GM19438 (cell line): ENCODE measurements around the gene FOXK2.

ENCODE experiments used
- ATAC-seq: cut with Tn5 transposase; IDR thresholded peaks from one replicate; pipeline ENCODE4 v1.9.1; 2021; ENCODE audit warnings: low read depth; ENCODE audit not compliant: unreplicated experiment

Gene FOXK2

GRCh38 chr17:82630212-82630611 lies 110.7 kb downstream of the FOXK2 start:
- no peak for ATAC-seq

GRCh38 chr17:82631544-82631943 lies 112.0 kb downstream of the FOXK2 start:
- ATAC-seq: no peak

- ATAC-seq: no peak
These were observed 112.9 kb downstream of the FOXK2 start for GRCh38 chr17:82632451-82632850.

- no peak for ATAC-seq
These were observed 113.8 kb downstream of the FOXK2 start for GRCh38 chr17:82633343-82633742.

- no peak for ATAC-seq
These were observed 117.4 kb downstream of the FOXK2 start for GRCh38 chr17:82636626-82637598.

GRCh38 chr17:82638183-82638773 lies 118.7 kb downstream of the FOXK2 start:
- ATAC-seq: no peak

- no peak for ATAC-seq
These were observed 120.1 kb downstream of the FOXK2 start for GRCh38 chr17:82639628-82640027.

GRCh38 chr17:82640036-82640435 lies 120.5 kb downstream of the FOXK2 start:
- ATAC-seq: no peak

GRCh38 chr17:82642022-82642421 lies 122.5 kb downstream of the FOXK2 start:
- no peak for ATAC-seq

- ATAC-seq: no peak
These were observed 124.6 kb downstream of the FOXK2 start for GRCh38 chr17:82644148-82644547.

- ATAC-seq: no peak
These were observed 126.0 kb downstream of the FOXK2 start for GRCh38 chr17:82645516-82645915.

- no peak for ATAC-seq
These were observed 128.1 kb downstream of the FOXK2 start for GRCh38 chr17:82647593-82648164.

GRCh38 chr17:82648165-82648668 lies 128.7 kb downstream of the FOXK2 start, which contains the start of gene WDR45B:
Gene WDR45B, minus strand, starts transcription at chr17:82648444. Its CDS starts 104 bp downstream, at chr17:82648340.
- peak; percentile 77 for ATAC-seq

GRCh38 chr17:82648742-82649331 lies 129.3 kb downstream of the FOXK2 start:
- no peak for ATAC-seq

GRCh38 chr17:82649501-82650261 lies 130.1 kb downstream of the FOXK2 start:
- no peak for ATAC-seq

GRCh38 chr17:82650723-82651122 lies 131.2 kb downstream of the FOXK2 start:
- no peak for ATAC-seq

- ATAC-seq: no peak
These were observed 134.4 kb downstream of the FOXK2 start for GRCh38 chr17:82653651-82654528.
